Progenitor cell of endocrine pancreas (in vitro differentiated cells): ENCODE results near the gene GALNS. TPM values are rescaled to one million over a fixed set of nuclear protein-coding genes. Genes with fewer than 3 reads are reported as not detected.
"Not testable (repeated sequence)": the region's sequence is repeated elsewhere in the genome, so short reads cannot be mapped to it uniquely, and the experiment has no call there.

ENCODE experiments used
- DNase-seq: peaks from one replicate; pipeline ENCODE4 v3.0.0; 2021; ENCODE audit warnings: low spot score; ENCODE audit not compliant: unreplicated experiment
- H3K27ac Mint-ChIP-seq: 2 replicates; pipeline ENCODE4 v1.8.0; 2021; ENCODE audit warnings: mild to moderate bottlenecking, moderate library complexity, mixed read lengths
- H3K27me3 Mint-ChIP-seq: 2 replicates; pipeline ENCODE4 v1.8.0; 2021; ENCODE audit warnings: mixed read lengths
- H3K36me3 Mint-ChIP-seq: 2 replicates; pipeline ENCODE4 v1.8.0; 2022; ENCODE audit warnings: mixed read lengths; ENCODE audit not compliant: insufficient read depth
- H3K4me1 Mint-ChIP-seq: 2 replicates; pipeline ENCODE4 v1.8.0; 2021; ENCODE audit warnings: low read depth, mixed read lengths
- H3K4me3 Mint-ChIP-seq: 2 replicates; pipeline ENCODE4 v1.8.0; 2021; ENCODE audit warnings: low read depth, mild to moderate bottlenecking, moderate library complexity, mixed read lengths
- H3K9me3 Mint-ChIP-seq: 2 replicates; pipeline ENCODE4 v1.8.0; 2021; ENCODE audit warnings: low read depth, mixed read lengths
- total RNA-seq: library from RNA; stranded (reverse); gene quantifications from 2 replicates; pipeline ENCODE4 v1.2.1, GENCODE V29; 2021
- TF ChIP-seq, protein P1 (sequence below): fragments of 200-600 bp; sonication (generic); IDR thresholded peaks from one replicate; pipeline ENCODE4 v1.5.0; 2021; ENCODE audit warnings: antibody characterized with exemption, mild to moderate bottlenecking; ENCODE audit not compliant: unreplicated experiment

Gene GALNS
- total RNA-seq, 1 donor from 2014 or later: 32.7 TPM

DNA sequence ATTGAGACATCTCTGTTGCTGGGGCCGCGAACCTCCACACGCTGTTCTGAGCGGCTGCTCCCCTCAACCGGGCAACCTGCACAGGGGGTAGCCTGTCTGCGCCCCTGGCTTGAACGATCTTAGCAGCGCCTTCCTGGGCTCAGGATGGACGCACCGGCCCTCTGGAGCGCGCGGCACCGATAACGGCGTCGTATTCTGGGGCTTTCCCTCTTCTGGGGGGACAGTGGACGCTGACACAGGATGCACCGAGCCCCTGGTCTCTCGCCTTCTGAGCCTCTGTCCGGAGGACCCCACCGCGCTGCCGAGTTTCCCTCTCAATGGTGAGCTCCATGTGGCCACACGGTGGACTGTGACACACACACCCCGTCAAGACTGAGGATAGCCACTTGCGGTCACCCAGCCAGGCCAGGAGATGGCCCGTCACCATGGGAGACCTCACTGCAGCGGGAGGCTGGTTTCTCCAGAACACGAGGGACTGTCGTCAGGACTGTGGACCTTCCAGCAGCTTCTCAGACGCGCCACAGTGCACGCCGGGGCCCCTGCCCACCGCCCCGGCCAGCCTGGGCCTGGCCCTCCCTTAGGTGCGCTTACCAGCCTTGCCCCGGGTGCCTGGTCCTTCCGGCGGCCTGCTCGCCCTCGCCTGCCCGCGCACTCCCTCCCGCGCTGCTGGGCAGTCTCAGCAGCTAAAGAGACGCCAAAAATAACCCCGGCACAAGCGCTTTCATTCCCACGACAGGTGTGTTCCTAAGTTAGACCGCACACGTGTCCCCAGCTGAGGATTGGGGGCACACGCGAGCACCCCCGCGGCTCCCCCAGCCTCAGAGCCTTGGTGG is 39.7 kb upstream of the GALNS start:
- Mint-ChIP-seq H3K27me3 (no peaks in the 10 kb centered on the region), H3K4me3 (no peak overlapping the region), H3K27ac (no peak overlapping the region), H3K4me1 (no peaks in the 10 kb centered on the region), H3K36me3 (no peaks in the 10 kb centered on the region), H3K9me3 (no peaks in the 10 kb centered on the region)
- TF ChIP-seq, protein P1, sequence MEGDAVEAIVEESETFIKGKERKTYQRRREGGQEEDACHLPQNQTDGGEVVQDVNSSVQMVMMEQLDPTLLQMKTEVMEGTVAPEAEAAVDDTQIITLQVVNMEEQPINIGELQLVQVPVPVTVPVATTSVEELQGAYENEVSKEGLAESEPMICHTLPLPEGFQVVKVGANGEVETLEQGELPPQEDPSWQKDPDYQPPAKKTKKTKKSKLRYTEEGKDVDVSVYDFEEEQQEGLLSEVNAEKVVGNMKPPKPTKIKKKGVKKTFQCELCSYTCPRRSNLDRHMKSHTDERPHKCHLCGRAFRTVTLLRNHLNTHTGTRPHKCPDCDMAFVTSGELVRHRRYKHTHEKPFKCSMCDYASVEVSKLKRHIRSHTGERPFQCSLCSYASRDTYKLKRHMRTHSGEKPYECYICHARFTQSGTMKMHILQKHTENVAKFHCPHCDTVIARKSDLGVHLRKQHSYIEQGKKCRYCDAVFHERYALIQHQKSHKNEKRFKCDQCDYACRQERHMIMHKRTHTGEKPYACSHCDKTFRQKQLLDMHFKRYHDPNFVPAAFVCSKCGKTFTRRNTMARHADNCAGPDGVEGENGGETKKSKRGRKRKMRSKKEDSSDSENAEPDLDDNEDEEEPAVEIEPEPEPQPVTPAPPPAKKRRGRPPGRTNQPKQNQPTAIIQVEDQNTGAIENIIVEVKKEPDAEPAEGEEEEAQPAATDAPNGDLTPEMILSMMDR: no peak
- DNase-seq: no peak

DNA sequence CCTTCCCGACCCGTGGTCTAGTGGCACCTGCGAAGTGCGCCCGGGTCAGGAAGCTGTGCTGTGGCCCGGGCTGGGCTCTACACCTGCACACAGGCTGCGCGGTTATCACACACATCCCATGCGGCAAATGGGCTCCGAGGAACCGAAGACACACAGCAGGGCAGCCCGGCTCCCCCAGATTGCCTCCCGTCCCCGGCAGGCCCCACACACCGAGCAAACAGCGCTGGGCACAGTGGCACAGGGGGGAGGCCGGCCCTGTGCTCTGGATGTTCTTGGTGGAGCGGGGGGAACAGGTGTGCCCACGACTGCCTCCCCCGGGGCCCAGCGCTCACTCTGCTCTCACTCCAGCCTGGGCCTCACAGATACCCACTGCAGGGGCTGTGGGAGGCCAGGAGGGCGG is 38.6 kb upstream of the GALNS start:
- peaks cover 3% of the 10 kb centered on the region for H3K36me3 Mint-ChIP-seq

DNA sequence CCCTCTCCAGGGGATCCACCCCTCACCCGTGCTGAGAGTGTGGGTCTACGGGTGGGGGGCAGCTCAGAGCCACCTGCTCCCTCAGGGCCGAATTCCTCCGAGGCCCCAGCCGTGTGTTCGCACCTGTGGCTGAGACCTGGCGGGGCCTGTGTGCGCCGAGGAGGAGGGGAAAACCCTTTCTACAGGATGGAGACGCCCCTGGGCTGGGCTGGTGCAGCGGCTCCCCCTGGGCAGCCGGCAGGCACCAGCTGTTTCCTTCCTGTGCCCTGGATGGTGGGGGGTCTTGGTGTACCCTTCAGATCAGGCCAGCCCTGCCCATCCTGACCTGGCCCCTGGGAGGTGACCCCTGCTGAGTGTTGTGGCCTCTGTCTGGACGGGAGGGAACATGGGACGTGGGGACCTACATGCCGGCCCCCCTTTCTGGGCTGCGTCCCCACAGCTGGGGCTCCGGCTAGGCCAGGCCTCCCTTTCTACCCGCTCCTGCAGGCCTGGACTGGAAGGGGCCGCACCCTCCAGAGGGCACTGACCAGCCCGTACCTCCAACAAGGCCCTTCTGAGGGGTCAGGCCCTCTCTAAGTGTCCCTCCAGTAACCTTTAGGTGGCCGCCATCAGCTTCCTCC is 38.0 kb upstream of the GALNS start:
- H3K4me3 Mint-ChIP-seq: no peak overlapping the region
- DNase-seq: no peak
- no peaks in the 10 kb centered on the region for H3K9me3 Mint-ChIP-seq
- no peak overlapping the region for H3K27ac Mint-ChIP-seq
- no peaks in the 10 kb centered on the region for H3K27me3 Mint-ChIP-seq
- H3K4me1 Mint-ChIP-seq: no peaks in the 10 kb centered on the region
- peaks cover 3% of the 10 kb centered on the region for H3K36me3 Mint-ChIP-seq
- TF ChIP-seq, protein P1: no peak

More for the DNA sequence above, 38.6 kb upstream of the GALNS start:
- no peak for DNase-seq
- TF ChIP-seq, protein P1: no peak
- H3K27me3 Mint-ChIP-seq: no peaks in the 10 kb centered on the region
- H3K4me1 Mint-ChIP-seq: no peaks in the 10 kb centered on the region
- H3K27ac Mint-ChIP-seq: no peak overlapping the region
- H3K4me3 Mint-ChIP-seq: no peak overlapping the region
- H3K9me3 Mint-ChIP-seq: no peaks in the 10 kb centered on the region

DNA sequence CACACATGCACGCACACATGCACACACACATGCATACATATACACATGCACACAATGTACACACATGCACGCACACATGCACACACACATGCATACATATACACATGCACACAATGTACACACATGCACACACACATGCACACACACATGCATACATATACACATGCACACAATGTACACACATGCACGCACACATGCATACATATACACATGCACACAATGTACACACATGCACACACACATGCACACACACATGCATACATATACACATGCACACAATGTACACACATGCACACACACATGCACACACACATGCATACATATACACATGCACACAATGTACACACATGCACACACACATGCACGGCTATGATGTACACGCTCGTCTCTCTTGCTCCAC is 37.5 kb upstream of the GALNS start:
- H3K4me3 Mint-ChIP-seq, H3K27me3 Mint-ChIP-seq, DNase-seq, H3K4me1 Mint-ChIP-seq, H3K9me3 Mint-ChIP-seq, H3K27ac Mint-ChIP-seq, H3K36me3 Mint-ChIP-seq: not testable (repeated sequence)

DNA sequence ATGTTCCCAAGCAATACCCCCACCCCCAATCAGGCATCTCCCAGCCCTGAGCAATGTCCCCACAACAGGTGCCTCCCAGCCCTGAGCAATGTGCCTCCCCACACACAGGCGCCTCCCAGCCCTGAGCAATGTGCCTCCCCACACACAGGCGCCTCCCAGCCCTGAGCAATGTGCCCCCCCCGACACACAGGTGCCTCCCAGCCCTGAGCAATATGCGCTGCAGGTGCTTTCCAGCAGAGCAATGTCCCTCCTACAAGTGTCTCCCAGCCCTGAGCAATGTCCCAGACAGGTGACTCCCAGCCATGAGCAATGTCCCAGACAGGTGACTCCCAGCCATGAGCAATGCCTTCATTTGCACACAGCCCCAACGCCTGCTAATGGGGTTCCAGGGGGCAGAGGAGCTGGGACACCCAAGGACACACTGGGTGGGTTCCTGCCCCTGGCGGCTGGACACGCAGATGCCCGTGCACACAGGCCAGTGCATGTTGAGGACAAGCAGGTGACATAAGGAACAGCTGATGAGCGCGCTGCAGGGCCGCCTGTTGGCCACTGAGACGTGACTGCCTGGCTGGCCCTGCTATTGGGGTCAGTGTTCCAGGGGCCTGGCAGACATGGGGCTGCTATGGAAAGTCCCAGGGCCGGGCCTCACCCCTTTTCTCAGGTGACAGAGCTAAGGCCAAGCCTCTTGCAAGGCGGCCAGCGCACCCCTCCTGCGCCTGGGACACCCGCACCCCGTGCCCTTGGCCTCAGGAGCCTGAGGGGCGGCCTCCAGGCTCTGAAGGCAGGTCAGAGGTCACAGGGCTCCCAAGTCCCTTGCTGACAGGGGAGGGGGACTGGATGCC is 36.6 kb upstream of the GALNS start:
- Mint-ChIP-seq H3K27ac (no peak overlapping the region), H3K4me1 (no peaks in the 10 kb centered on the region), H3K4me3 (no peak overlapping the region), H3K9me3 (no peaks in the 10 kb centered on the region), H3K36me3 (peaks cover 3% of the 10 kb centered on the region), H3K27me3 (no peaks in the 10 kb centered on the region)
- DNase-seq: no peak
- TF ChIP-seq, protein P1: no peak
